GM12874 (cell line): Measurements from ENCODE around the gene CLVS2.

ENCODE experiments used
- TF ChIP-seq, protein P1 (sequence below): IDR thresholded peaks from 2 replicates; pipeline ENCODE4 v1.5.1; 2011; ENCODE audit warnings: low read depth, mild to moderate bottlenecking, control low read depth, low read length, moderate library complexity; ENCODE audit not compliant: insufficient read depth

Gene CLVS2

DNA sequence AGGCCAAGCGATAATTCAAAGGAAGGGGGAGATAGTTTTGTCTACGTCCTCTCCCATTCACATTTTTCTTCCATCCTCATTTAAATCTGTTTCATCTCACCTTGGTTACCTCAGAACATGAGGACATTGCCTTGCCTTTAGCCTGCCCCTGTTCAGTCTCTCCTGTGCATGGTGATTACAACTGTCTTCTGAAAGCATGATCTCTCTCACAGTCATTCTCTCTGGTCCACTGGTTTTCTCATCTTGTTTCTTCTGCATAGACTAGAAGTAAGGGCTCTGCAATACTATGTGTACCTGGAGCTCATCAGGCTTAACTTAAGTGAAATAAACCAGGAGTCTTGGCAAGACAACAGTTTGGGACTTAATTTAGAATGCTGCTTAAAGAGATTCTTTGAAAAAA, 31.4 kb downstream of the CLVS2 start:
- TF ChIP-seq, protein P1, sequence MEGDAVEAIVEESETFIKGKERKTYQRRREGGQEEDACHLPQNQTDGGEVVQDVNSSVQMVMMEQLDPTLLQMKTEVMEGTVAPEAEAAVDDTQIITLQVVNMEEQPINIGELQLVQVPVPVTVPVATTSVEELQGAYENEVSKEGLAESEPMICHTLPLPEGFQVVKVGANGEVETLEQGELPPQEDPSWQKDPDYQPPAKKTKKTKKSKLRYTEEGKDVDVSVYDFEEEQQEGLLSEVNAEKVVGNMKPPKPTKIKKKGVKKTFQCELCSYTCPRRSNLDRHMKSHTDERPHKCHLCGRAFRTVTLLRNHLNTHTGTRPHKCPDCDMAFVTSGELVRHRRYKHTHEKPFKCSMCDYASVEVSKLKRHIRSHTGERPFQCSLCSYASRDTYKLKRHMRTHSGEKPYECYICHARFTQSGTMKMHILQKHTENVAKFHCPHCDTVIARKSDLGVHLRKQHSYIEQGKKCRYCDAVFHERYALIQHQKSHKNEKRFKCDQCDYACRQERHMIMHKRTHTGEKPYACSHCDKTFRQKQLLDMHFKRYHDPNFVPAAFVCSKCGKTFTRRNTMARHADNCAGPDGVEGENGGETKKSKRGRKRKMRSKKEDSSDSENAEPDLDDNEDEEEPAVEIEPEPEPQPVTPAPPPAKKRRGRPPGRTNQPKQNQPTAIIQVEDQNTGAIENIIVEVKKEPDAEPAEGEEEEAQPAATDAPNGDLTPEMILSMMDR, result no peak

DNA sequence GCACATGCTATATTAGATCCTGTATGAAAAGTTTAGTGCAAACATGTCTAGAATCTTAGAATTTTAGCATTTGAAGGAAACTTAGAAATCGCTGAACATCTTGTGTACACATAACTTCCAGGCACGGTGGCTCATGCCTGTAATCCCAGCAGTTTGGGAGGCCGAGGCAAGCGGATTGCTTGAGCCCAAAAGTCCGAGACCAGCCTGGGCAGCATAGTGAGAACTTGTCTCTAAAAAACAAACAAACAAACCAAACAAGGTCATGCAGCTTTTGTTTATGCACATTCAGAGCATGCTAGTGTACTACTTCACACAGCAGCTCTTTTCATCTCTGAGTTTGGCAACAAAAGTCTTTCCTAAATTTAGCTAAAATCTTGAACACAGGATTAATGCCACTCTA, 32.2 kb downstream of the CLVS2 start:
- TF ChIP-seq, protein P1, result no peak

DNA sequence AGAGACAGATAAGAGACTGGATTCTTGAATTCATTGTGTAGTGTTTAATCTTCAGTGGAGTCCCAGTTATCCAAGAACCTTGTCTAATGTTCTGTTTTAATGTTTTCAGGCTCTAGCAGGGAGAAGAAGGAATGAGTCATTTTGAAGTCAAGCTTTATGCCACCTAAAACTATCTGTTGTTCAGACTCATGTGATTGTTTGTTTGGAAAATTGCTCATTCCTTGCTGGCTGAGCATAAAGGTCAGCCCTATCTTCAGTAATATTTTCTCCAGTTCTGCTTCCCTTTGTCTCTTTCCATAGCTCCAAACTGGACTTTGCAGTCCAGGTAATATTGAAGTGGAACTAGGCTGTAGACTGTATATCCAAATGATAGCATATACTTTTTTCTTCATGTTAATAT, 34.2 kb downstream of the CLVS2 start:
- TF ChIP-seq, protein P1, result no peak

DNA sequence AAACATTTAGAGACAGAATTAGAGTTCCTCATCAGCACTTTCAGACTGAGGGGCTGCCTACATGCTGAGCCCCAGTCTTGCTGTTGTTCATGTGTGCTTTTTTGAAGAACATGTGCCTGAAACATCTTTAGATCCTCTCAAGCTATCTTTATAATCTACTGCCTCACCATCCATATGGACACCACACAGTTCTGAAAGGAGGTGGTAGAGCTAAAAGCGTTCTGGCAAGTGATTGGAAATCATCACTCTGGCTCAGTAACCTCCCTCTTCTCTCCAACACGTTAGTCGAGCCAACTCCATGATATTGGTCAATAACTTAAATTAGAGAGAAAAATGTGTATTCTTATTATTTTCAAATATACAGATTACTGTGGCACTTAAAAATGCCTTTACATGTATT, 40.6 kb downstream of the CLVS2 start:
- TF ChIP-seq, protein P1, result no peak

DNA sequence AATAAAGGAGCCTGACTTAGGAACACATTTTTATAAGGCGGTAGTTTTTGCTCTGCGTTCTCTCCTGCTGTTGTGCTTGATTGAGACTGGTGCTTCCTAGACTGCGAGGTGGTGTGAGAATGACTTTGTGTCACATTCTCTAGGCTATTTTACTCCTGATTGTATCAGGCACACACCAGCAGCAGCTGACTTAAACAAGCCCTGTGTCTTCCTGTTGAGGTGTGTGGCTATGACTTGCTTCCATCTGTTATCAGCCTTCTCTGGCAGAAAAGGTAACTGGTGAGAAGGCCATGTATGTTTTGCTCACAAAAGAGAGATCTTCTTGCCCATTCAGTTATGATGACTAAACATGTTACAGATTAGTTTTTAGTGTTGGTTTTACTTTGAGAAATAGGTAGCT, 43.4 kb downstream of the CLVS2 start:
- TF ChIP-seq, protein P1, result no peak

DNA sequence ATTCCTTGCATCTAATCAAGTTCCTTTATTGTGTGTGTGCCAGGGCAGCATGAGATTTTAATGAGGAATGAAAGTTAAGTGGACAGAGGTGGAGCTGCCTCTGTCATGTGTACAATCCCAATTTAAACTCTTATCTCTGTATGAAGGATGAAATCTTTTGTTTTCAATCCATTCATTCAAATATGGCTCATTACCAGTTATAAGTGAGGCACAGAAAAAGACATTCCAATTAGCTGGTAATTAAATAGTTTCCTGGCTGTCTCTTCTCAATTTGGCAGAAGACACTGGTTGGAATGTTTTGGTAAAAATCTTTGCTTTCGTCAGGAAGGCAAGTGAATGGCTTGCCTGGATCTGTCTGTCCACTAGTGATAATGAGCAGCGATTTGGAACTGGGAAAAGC, 46.4 kb downstream of the CLVS2 start:
- TF ChIP-seq, protein P1, result no peak

DNA sequence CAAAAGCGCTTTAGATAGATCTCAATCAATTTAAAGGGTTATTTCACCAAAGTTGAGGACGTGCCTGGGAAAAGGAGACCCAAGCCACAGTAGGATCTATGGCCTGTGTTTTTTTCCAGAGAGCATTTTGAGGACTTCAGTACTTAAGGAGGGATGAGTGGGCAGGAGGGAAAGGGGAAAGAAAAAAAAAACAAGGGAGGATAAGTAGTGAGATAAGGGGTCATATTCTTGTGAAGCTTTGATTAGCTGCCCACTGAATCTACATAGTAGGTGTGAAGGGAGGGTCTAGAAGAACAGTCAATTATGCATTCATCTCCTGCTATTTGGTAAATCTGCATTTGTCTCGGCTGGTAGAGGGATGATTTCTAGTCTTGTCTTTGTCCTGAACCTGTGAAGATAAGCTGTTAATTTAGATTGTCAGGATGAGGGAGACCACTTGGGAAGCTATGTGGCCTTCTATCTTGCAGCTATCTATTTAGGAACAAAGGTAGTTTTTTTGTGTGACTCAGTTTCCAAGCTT, 48.4 kb downstream of the CLVS2 start:
- TF ChIP-seq, protein P1, result no peak

DNA sequence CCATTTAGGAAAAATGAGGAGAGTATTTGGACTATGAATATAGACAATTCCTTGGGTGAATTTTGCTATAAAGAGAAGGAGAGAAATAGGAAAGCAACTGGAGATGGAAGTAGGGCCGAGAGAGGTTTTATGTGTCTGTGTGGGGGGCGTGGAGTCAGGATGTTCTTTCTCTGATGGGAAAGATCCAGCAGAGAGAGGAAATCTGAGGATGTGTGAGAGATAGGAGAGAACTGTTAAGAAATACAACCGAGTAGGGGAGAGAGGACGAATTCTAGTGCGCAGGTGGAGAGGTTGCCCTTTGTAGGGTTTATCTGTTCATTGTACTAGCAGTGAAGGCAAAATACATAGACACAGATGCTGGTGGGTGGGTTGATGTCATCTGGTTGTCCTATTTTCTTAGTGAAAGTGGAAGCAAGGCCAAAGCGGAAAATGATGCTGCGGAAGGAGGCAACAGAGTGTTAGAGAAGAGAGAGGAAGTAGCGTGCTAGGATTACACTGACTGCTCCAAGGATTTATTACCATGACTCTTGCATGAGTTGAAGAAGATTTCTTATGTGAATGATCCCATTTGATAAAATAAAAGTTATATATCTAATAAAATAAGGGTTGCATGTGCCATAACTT, 57.7 kb downstream of the CLVS2 start:
- TF ChIP-seq, protein P1, result no peak
